Panc1 (cell line): ENCODE data around the gene KAT6B.

Source experiments
- CTCF ChIP-seq: fragments of 450-650 bp; IDR thresholded peaks from 2 replicates; pipeline ENCODE4 v1.5.1; 2017; ENCODE audit warnings: mild to moderate bottlenecking
- POLR2AphosphoS5 ChIP-seq: IDR thresholded peaks from 2 replicates; pipeline ENCODE4 v1.6.1; 2012; ENCODE audit warnings: mild to moderate bottlenecking, low read depth, low read length, moderate library complexity
- TF ChIP-seq, protein P1 (sequence below), 2 experiments: IDR thresholded peaks; 2 replicates each; pipeline ENCODE4 v1.6.1; 2011 to 2012; ENCODE audit warnings: low read depth in 2 of 2, control low read depth in 1 of 2, low read length in 1 of 2, mild to moderate bottlenecking in 1 of 2, moderate library complexity in 1 of 2; ENCODE audit not compliant: insufficient read depth in 1 of 2

DNA sequence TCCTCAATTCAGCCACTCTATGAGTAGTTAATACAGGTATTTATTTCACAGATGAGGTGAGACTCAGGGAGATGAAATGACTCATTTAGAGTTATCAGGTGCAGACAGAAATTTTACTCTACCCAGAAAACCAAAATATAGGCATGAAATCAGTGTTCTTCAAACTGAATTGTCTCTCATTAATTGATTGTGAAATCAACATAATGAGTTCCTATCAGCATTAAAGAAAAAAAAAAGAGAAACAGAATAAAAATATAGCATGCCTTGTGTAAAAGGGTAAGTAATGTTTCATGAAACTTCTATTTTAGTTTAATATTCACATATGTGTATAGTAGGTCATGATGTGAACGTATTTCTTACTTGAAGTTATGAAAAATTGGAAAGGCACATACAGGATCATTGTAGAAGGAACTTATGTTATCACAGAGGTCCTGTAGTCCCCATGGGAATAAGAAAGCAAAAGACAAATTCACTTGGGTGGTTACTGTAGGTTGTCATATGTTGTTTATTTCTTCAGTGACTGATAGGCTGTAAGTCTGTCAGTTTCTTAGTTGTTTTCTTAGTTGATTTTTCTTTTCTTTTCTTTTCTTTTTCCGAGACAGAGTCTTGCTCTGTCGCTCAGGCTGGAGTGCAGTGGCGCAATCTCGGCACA lies 47.5 kb downstream of the KAT6B start:
- TF ChIP-seq CTCF = no peak
- no peak for TF ChIP-seq POLR2AphosphoS5
- TF ChIP-seq, protein P1, sequence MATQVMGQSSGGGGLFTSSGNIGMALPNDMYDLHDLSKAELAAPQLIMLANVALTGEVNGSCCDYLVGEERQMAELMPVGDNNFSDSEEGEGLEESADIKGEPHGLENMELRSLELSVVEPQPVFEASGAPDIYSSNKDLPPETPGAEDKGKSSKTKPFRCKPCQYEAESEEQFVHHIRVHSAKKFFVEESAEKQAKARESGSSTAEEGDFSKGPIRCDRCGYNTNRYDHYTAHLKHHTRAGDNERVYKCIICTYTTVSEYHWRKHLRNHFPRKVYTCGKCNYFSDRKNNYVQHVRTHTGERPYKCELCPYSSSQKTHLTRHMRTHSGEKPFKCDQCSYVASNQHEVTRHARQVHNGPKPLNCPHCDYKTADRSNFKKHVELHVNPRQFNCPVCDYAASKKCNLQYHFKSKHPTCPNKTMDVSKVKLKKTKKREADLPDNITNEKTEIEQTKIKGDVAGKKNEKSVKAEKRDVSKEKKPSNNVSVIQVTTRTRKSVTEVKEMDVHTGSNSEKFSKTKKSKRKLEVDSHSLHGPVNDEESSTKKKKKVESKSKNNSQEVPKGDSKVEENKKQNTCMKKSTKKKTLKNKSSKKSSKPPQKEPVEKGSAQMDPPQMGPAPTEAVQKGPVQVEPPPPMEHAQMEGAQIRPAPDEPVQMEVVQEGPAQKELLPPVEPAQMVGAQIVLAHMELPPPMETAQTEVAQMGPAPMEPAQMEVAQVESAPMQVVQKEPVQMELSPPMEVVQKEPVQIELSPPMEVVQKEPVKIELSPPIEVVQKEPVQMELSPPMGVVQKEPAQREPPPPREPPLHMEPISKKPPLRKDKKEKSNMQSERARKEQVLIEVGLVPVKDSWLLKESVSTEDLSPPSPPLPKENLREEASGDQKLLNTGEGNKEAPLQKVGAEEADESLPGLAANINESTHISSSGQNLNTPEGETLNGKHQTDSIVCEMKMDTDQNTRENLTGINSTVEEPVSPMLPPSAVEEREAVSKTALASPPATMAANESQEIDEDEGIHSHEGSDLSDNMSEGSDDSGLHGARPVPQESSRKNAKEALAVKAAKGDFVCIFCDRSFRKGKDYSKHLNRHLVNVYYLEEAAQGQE (IDR thresholded peaks at IDR 0.05; ENCODE audit: insufficient read depth in 1 of 2, low read depth in 2 of 2, low read length in 1 of 2) = no peak
